K562 (cell line): ENCODE results near the gene SHB. TPM values are rescaled to one million over a fixed set of nuclear protein-coding genes. Genes with fewer than 3 reads are reported as not detected.

Experiments used
- BCL6 ChIP-seq: fragments of 250-450 bp; sonication (Bioruptor Pico); IDR thresholded peaks from 2 replicates; pipeline ENCODE4 v1.4.0; 2020
- CBX1 ChIP-seq: sonication (generic); IDR thresholded peaks from 2 replicates; pipeline ENCODE4 v1.6.1; 2016; ENCODE audit warnings: antibody characterized with exemption, low read depth, mild to moderate bottlenecking
- KAT2B ChIP-seq: IDR thresholded peaks from one replicate; pipeline ENCODE4 v1.6.1; 2012; ENCODE audit warnings: low read depth, mild to moderate bottlenecking, control low read depth, inconsistent platforms, low read length, moderate library complexity
- KAT7 ChIP-seq: sonication (generic); formaldehyde crosslinking; IDR thresholded peaks from 2 replicates; pipeline ENCODE4 v1.8.0; 2022; ENCODE audit warnings: missing genetic modification reagents, mild to moderate bottlenecking, borderline replicate concordance
- MAFF ChIP-seq: IDR thresholded peaks from 2 replicates; pipeline ENCODE4 v1.6.1; 2012; ENCODE audit warnings: low read length, improper control_type of control experiment
- MTA1 ChIP-seq: fragments of 450-650 bp; IDR thresholded peaks from 2 replicates; pipeline ENCODE4 v1.6.1; 2017; ENCODE audit warnings: borderline replicate concordance
- NFE2L1 ChIP-seq: fragments of 450-650 bp; IDR thresholded peaks from 2 replicates; pipeline ENCODE4 v1.6.1; 2016; ENCODE audit warnings: missing genetic modification characterization, low read depth, mild to moderate bottlenecking, missing compliant biosample characterization, moderate library complexity, borderline replicate concordance
- POLR3A ChIP-seq: IDR thresholded peaks from 2 replicates; pipeline ENCODE4 v1.6.1; 2011; ENCODE audit warnings: borderline replicate concordance, mild to moderate bottlenecking, moderate library complexity; ENCODE audit not compliant: insufficient read length, insufficient read depth; ENCODE audit errors: extremely low read depth
- RBM15 ChIP-seq: fragments of 200-400 bp; formaldehyde crosslinking; IDR thresholded peaks from 2 replicates; pipeline ENCODE4 v1.6.1; 2018; ENCODE audit warnings: mild to moderate bottlenecking, low read length, moderate library complexity; ENCODE audit not compliant: insufficient read depth
- SRF ChIP-seq, 2 experiments: fragments of 250-450, 450-650 bp in 1 of 2; sonication (Bioruptor Pico) in 1 of 2; sonication (generic) in 1 of 2; formaldehyde crosslinking; IDR thresholded peaks; 2 replicates each; pipeline versions ENCODE4 v1.5.0 to v1.5.1; 2020 to 2022; ENCODE audit warnings: mild to moderate bottlenecking in 1 of 2, missing genetic modification reagents in 1 of 2
- YBX1 ChIP-seq: fragments of 450-650 bp; IDR thresholded peaks from 2 replicates; pipeline ENCODE4 v1.7.1; 2016; ENCODE audit warnings: mild to moderate bottlenecking
- ZNF311 ChIP-seq: fragments of 250-450 bp; sonication (Bioruptor Pico); IDR thresholded peaks from 2 replicates; pipeline ENCODE4 v1.4.0; 2020; ENCODE audit warnings: mild to moderate bottlenecking, moderate library complexity
- polyA plus RNA-seq, 8 experiments: library from polyadenylated mRNA; depleted of rRNA in 4 of 8; stranded (reverse) in 5 of 8; unstranded in 3 of 8; fragments of >200 nt; fragmentation: Nextera tagmentation in 2 of 8; fragmentation: Illumina TruSeq in 1 of 8; extraction: Ambion mirVana in 2 of 8; extraction: Trizol in 1 of 8; gene quantifications; 2 replicates each; pipeline versions ENCODE4 v1.2.1 to v1.2.3, GENCODE V29; 2011 to 2014; ENCODE audit warnings: inconsistent platforms in 1 of 8, missing spikeins in 1 of 8
- total RNA-seq, 7 experiments: library from RNA; depleted of rRNA in 6 of 7; stranded (reverse); fragments of >200 nt in 6 of 7; fragmentation: Illumina TruSeq in 2 of 7; extraction: Trizol in 2 of 7; gene quantifications; 2 replicates each; pipeline versions ENCODE4 v1.2.1 to v1.2.3, GENCODE V29; 2011 to 2021; ENCODE audit warnings: low replicate concordance in 1 of 7
- TF ChIP-seq, protein P1 (sequence below): fragments of 200-400 bp; formaldehyde crosslinking; IDR thresholded peaks from 2 replicates; pipeline ENCODE4 v1.6.1; 2017; ENCODE audit warnings: mild to moderate bottlenecking, low read depth, low read length, moderate library complexity
- TF ChIP-seq, protein P2 (sequence below): fragments of 450-650 bp; IDR thresholded peaks from 2 replicates; pipeline ENCODE4 v1.6.1; 2016; ENCODE audit warnings: mild to moderate bottlenecking, moderate library complexity

Gene SHB
- total and polyA plus RNA-seq, 9 of the 15 experiments (the other 6 are each of a cell fraction or from before 2014, with no cell fraction given) = 0.78 to 16.0 (median 5.3) TPM

DNA sequence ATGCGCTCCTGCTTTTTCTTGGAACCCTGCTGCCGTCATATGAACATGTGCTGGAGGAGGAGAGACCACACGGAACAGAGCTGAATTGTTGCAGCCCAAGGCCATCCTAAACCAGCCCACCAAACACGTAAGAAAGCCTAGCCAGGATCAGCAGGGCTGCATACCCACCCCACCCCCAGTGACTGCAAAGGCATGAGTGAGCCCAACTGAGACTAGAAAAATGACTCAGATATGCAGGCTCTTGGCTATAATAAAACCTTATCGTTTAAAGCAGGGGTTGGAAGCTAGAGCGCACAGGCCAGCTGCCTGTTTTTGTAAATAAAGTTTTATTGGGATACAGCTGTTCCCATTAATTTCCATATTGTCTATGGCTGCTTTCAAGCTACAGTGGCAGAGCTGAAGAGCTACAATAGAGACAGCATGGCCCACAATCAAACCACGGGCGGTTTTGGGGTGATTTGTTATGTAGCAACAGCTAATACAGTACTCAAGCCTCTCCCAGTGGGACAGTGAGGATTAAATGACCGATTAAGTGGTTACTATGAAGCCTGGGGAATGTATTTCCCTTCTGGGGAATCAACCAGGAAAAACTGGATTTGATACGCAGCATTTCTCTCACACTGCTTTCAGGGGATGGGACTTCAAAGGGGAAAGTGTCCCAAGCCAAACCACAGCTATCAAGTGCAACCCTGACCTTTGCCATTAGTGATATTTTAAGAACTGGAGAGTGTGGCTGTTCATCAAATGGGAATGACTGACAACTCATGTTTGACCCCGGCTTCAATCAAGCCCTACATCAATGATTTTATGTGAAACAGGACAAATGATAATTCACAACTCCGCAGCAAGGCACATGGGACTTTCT, 6.3 kb downstream of the SHB start (continued):
- TF ChIP-seq RBM15 = no peak
- peak; percentile 13; the same call in 1 of the 2 replicates for TF ChIP-seq MAFF
- TF ChIP-seq, protein P1, sequence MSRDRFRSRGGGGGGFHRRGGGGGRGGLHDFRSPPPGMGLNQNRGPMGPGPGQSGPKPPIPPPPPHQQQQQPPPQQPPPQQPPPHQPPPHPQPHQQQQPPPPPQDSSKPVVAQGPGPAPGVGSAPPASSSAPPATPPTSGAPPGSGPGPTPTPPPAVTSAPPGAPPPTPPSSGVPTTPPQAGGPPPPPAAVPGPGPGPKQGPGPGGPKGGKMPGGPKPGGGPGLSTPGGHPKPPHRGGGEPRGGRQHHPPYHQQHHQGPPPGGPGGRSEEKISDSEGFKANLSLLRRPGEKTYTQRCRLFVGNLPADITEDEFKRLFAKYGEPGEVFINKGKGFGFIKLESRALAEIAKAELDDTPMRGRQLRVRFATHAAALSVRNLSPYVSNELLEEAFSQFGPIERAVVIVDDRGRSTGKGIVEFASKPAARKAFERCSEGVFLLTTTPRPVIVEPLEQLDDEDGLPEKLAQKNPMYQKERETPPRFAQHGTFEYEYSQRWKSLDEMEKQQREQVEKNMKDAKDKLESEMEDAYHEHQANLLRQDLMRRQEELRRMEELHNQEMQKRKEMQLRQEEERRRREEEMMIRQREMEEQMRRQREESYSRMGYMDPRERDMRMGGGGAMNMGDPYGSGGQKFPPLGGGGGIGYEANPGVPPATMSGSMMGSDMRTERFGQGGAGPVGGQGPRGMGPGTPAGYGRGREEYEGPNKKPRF = no peak
- TF ChIP-seq YBX1 = no peak
- 0 out of 4 replicates have a peak, but pooled peaks of 1 of the 2 experiments have one; percentile 13 for TF ChIP-seq SRF (CRISPR knock-in tag; IDR thresholded peaks at IDR 0.05)
- TF ChIP-seq NFE2L1 (tag) = no peak
- no peak for TF ChIP-seq ZNF311 (CRISPR knock-in tag)
- no peak for TF ChIP-seq KAT2B
- no peak for TF ChIP-seq MTA1
- TF ChIP-seq KAT7 (CRISPR knock-in tag) = no peak
- no peak for TF ChIP-seq POLR3A
- TF ChIP-seq BCL6 = no peak
- TF ChIP-seq CBX1 = no peak
- TF ChIP-seq, protein P2, sequence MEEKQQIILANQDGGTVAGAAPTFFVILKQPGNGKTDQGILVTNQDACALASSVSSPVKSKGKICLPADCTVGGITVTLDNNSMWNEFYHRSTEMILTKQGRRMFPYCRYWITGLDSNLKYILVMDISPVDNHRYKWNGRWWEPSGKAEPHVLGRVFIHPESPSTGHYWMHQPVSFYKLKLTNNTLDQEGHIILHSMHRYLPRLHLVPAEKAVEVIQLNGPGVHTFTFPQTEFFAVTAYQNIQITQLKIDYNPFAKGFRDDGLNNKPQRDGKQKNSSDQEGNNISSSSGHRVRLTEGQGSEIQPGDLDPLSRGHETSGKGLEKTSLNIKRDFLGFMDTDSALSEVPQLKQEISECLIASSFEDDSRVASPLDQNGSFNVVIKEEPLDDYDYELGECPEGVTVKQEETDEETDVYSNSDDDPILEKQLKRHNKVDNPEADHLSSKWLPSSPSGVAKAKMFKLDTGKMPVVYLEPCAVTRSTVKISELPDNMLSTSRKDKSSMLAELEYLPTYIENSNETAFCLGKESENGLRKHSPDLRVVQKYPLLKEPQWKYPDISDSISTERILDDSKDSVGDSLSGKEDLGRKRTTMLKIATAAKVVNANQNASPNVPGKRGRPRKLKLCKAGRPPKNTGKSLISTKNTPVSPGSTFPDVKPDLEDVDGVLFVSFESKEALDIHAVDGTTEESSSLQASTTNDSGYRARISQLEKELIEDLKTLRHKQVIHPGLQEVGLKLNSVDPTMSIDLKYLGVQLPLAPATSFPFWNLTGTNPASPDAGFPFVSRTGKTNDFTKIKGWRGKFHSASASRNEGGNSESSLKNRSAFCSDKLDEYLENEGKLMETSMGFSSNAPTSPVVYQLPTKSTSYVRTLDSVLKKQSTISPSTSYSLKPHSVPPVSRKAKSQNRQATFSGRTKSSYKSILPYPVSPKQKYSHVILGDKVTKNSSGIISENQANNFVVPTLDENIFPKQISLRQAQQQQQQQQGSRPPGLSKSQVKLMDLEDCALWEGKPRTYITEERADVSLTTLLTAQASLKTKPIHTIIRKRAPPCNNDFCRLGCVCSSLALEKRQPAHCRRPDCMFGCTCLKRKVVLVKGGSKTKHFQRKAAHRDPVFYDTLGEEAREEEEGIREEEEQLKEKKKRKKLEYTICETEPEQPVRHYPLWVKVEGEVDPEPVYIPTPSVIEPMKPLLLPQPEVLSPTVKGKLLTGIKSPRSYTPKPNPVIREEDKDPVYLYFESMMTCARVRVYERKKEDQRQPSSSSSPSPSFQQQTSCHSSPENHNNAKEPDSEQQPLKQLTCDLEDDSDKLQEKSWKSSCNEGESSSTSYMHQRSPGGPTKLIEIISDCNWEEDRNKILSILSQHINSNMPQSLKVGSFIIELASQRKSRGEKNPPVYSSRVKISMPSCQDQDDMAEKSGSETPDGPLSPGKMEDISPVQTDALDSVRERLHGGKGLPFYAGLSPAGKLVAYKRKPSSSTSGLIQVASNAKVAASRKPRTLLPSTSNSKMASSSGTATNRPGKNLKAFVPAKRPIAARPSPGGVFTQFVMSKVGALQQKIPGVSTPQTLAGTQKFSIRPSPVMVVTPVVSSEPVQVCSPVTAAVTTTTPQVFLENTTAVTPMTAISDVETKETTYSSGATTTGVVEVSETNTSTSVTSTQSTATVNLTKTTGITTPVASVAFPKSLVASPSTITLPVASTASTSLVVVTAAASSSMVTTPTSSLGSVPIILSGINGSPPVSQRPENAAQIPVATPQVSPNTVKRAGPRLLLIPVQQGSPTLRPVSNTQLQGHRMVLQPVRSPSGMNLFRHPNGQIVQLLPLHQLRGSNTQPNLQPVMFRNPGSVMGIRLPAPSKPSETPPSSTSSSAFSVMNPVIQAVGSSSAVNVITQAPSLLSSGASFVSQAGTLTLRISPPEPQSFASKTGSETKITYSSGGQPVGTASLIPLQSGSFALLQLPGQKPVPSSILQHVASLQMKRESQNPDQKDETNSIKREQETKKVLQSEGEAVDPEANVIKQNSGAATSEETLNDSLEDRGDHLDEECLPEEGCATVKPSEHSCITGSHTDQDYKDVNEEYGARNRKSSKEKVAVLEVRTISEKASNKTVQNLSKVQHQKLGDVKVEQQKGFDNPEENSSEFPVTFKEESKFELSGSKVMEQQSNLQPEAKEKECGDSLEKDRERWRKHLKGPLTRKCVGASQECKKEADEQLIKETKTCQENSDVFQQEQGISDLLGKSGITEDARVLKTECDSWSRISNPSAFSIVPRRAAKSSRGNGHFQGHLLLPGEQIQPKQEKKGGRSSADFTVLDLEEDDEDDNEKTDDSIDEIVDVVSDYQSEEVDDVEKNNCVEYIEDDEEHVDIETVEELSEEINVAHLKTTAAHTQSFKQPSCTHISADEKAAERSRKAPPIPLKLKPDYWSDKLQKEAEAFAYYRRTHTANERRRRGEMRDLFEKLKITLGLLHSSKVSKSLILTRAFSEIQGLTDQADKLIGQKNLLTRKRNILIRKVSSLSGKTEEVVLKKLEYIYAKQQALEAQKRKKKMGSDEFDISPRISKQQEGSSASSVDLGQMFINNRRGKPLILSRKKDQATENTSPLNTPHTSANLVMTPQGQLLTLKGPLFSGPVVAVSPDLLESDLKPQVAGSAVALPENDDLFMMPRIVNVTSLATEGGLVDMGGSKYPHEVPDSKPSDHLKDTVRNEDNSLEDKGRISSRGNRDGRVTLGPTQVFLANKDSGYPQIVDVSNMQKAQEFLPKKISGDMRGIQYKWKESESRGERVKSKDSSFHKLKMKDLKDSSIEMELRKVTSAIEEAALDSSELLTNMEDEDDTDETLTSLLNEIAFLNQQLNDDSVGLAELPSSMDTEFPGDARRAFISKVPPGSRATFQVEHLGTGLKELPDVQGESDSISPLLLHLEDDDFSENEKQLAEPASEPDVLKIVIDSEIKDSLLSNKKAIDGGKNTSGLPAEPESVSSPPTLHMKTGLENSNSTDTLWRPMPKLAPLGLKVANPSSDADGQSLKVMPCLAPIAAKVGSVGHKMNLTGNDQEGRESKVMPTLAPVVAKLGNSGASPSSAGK = no peak
